SU-DHL-6 (cell line): Measurements from ENCODE around the gene QSOX2.

Experiments
- H2AFZ ChIP-seq: fragments of 200-600 bp; sonication (generic); 2 replicates; pipeline ENCODE4 v1.6.1; 2014; ENCODE audit warnings: low read depth, mild to moderate bottlenecking, moderate library complexity, mixed read lengths, antibody characterized with exemption, low read length; ENCODE audit not compliant: severe bottlenecking
- H3F3A ChIP-seq: fragments of 200-600 bp; shearing (Covaris generic); 2 replicates; pipeline ENCODE4 v1.6.0; 2016; ENCODE audit warnings: antibody characterized with exemption, mild to moderate bottlenecking; ENCODE audit not compliant: insufficient read depth
- H3K27ac ChIP-seq: fragments of 200-600 bp; sonication (generic); 2 replicates; pipeline ENCODE4 v1.5.1; 2016; ENCODE audit warnings: low read depth, mild to moderate bottlenecking, low read length, moderate library complexity, mixed read lengths
- H3K27me3 ChIP-seq: fragments of 200-600 bp; sonication (generic), shearing (Covaris generic); 2 replicates; pipeline ENCODE4 v1.6.0; 2014; ENCODE audit warnings: mild to moderate bottlenecking, low read length
- H3K36me3 ChIP-seq: fragments of 200-600 bp; sonication (generic); 2 replicates; pipeline ENCODE4 v1.6.1; 2014; ENCODE audit warnings: mild to moderate bottlenecking, low read length, mixed read lengths
- H3K4me2 ChIP-seq: fragments of 300-600, 200-600 bp; shearing (Covaris generic), sonication (generic); 2 replicates; pipeline ENCODE4 v1.6.0; 2014; ENCODE audit warnings: low read length, low read depth, mild to moderate bottlenecking; ENCODE audit not compliant: poor library complexity, severe bottlenecking
- H3K4me3 ChIP-seq: fragments of 200-600 bp; sonication (generic); 2 replicates; pipeline ENCODE4 v1.5.1; 2014; ENCODE audit warnings: antibody characterized with exemption, low read length, mild to moderate bottlenecking, mixed read lengths; ENCODE audit not compliant: insufficient read depth, poor library complexity, severe bottlenecking
- H3K79me2 ChIP-seq: fragments of 200-600 bp; sonication (generic); 2 replicates; pipeline ENCODE4 v1.6.1; 2014; ENCODE audit warnings: mild to moderate bottlenecking, low read length, moderate library complexity; ENCODE audit not compliant: insufficient read depth
- H3K9ac ChIP-seq: fragments of 200-600 bp; sonication (generic); 2 replicates; pipeline ENCODE4 v1.7.0; 2014; ENCODE audit warnings: mild to moderate bottlenecking, low read length
- H3K9me2 ChIP-seq: fragments of 200-600 bp; sonication (generic); replicated peaks from 2 replicates; pipeline ENCODE4 v1.6.1; 2014; ENCODE audit warnings: low read length; ENCODE audit not compliant: insufficient read depth
- H3K9me3 ChIP-seq: fragments of 200-600 bp; sonication (generic); 2 replicates; pipeline ENCODE4 v1.6.1; 2014; ENCODE audit warnings: low read length, mixed read lengths; ENCODE audit not compliant: insufficient read depth
- H4K20me1 ChIP-seq: fragments of 200-600 bp; sonication (generic); 2 replicates; pipeline ENCODE4 v1.6.1; 2014; ENCODE audit warnings: low read depth, mild to moderate bottlenecking, antibody characterized with exemption, low read length, moderate library complexity, mixed read lengths
- CTCF ChIP-seq: fragments of 200-600 bp; sonication (generic); IDR thresholded peaks from one replicate; pipeline ENCODE4 v1.5.1; 2017; ENCODE audit warnings: antibody characterized with exemption, mild to moderate bottlenecking, low read length, moderate library complexity; ENCODE audit not compliant: insufficient read depth, poor library complexity, severe bottlenecking
- EZH2phosphoT487 ChIP-seq: fragments of 200-600 bp; sonication (generic), shearing (Covaris generic); conservative IDR thresholded peaks from 2 replicates; pipeline ENCODE4 v1.6.1; 2018; ENCODE audit warnings: mild to moderate bottlenecking, antibody characterized with exemption, low read length, moderate library complexity, mixed read lengths

QSOX2 gene

DNA sequence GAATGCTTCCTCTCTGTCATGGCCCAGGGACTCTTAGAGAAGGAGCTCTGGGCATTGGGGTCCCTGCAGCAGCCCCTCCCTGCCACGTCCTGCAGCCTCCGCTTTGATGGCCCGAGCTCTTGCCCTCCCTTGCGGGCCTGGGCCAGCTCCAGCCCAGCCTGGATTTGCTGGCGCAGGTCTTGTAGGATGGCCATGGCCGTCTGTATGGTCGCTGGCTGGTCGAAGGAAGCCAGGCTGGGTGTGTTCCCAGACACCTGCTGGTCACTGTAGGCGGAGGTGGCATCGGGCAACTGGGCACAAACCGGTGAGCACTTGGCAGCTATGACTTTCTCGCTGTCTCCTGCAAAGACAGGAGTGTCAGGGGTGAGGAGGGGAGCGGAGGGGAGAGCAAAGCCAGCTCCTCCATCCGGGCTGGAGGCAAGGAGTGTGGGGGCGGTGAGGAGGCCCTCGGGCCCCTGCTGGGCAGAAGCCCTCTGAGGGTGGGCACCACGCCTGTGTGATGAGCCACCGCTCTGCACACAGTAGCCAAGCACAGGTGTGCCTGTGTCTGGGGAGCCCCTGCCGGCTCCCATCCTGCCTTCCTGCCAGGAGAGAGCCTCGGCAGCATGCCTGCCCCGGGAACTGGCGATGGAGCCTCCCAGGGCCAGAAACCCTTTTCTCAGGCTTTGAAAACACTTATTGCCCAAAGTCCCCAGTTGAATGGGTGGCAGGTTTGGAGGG is 45.9 kb upstream of the QSOX2 start:
- Histone ChIP-seq H3K36me3 (no peaks in the 10 kb centered on the region), H3F3A (no peaks in the 10 kb centered on the region), H3K9me2 (no peaks in the 10 kb centered on the region), H3K79me2 (no peaks in the 10 kb centered on the region), H2AFZ (no peak overlapping the region), H4K20me1 (no peaks in the 10 kb centered on the region), H3K27me3 (no peaks in the 10 kb centered on the region), H3K9me3 (no peaks in the 10 kb centered on the region; the same call in 1 of the 2 replicates), H3K27ac (no peak overlapping the region), H3K4me3 (no peak overlapping the region), H3K4me2 (no peak overlapping the region), H3K9ac (no peak overlapping the region)
- TF ChIP-seq EZH2phosphoT487 = no peak
- TF ChIP-seq CTCF = no peak

DNA sequence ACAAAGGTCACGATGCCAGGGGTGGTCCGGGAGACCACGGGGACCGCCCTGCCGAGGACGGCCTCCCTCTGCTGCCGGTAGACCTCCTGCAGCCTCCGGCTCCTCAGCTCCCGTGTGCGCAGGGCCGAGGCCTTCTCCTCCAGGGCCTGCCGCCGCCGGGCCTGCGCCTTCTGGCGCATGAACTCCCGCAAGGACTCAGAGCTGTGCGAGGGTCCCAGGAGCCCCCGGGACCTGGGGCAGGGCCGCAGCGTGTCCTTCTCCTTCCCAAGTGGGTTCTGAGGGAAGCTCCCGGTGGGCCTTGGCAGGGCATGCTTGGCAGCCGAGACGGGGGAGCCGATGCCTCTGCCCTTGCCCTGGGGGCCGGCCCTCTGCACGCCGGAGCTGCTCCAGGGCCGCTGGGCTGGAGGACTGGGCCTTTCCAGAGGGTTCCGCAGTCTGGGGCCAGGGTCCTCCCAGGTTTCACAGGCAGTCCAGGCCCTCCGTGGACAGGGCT is 44.9 kb upstream of the QSOX2 start:
- Histone ChIP-seq H3F3A (no peaks in the 10 kb centered on the region), H3K4me3 (no peak overlapping the region), H2AFZ (no peak overlapping the region), H3K9me3 (no peaks in the 10 kb centered on the region; the same call in 1 of the 2 replicates), H3K9ac (no peak overlapping the region), H3K4me2 (no peak overlapping the region), H4K20me1 (no peaks in the 10 kb centered on the region), H3K79me2 (no peaks in the 10 kb centered on the region), H3K36me3 (no peaks in the 10 kb centered on the region), H3K27ac (no peak overlapping the region), H3K9me2 (no peaks in the 10 kb centered on the region), H3K27me3 (no peaks in the 10 kb centered on the region)
- TF ChIP-seq CTCF (no peak), EZH2phosphoT487 (no peak)

GRCh38 chr9:136289651-136290507 is 44.3 kb upstream of the QSOX2 start:
- no peak for TF ChIP-seq CTCF
- no peak for TF ChIP-seq EZH2phosphoT487
- Histone ChIP-seq H3K9ac (no peak overlapping the region), H3K4me2 (no peak overlapping the region), H3K9me3 (no peaks in the 10 kb centered on the region; the same call in 1 of the 2 replicates), H3K9me2 (no peaks in the 10 kb centered on the region), H3K4me3 (no peak overlapping the region), H2AFZ (no peak overlapping the region), H4K20me1 (no peaks in the 10 kb centered on the region), H3K27me3 (no peaks in the 10 kb centered on the region), H3K27ac (no peak overlapping the region), H3K36me3 (no peaks in the 10 kb centered on the region), H3K79me2 (no peaks in the 10 kb centered on the region), H3F3A (no peaks in the 10 kb centered on the region)
